HG02981 (cell line): ENCODE measurements around the gene AP1B1.

Experiments used
- ATAC-seq: cut with Tn5 transposase; IDR thresholded peaks from one replicate; pipeline ENCODE4 v1.9.1; 2021; ENCODE audit warnings: mild to moderate bottlenecking, moderate library complexity; ENCODE audit not compliant: unreplicated experiment

AP1B1 gene

GRCh38 chr22:29334148-29334547 lies 54.2 kb downstream of the AP1B1 start:
- no peak for ATAC-seq

DNA sequence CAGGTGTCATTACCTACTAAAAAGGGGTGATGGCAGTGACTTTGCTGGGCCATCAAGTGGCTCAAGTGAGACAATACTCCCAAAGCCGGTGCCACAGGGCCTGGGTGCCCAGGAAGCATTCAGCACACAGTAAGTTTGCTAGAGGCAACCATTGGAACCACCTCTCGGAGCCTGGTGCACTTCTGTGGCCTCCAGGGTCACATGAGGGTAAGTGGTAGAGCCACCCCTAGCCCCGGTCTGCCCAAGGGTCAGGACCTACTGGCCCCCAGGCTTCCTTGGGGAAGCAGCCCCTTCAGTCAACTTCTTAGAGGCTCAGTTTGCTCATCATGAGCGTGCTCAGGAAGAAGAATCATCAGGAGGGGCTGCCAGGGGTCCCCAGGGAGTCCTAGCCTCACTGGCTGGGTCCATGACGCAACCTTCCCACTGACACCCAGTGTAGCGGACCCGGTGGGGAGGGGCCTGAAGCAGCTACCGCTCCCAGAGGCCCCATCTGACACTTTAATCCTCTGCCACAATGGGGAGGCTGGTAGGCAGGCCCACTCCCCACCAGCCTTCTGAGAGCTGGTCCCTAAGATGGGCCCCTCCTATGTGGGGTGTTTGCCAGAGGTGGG lies 55.4 kb downstream of the AP1B1 start:
- no peak for ATAC-seq

DNA sequence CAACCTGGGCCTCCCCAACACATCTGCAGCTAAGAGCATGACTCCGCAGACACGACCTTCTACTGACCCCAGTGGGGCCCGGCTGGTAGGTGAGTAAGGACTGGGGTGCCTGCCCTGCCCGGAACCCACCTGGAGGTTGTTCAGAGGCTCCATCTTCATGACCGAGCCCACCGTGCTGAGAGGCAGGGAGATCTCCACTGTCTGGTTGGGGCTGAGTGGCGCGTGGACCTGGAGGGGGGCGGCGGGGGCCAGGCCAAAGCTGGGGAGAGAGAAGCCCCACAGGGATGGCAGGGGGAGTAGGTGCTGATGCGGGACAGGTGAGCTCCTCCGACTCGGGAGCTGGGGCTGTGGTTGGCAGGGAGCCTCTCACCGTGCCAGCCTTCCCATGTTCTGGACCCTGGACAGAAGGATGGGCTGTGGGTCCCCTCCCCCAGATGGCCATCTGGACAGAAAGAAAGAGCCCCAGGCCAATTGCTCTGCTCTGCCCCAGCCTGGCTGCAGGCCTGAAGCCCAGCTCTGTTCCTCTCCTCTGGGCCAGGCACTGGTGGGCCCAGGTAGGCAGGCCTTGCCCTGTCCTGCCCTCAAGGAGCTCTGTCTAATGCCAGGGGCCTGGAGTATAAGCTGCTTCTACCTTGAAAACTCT lies 56.6 kb downstream of the AP1B1 start:
- no peak for ATAC-seq

- ATAC-seq: no peak
Observed at GRCh38 chr22:29331213-29331612, 57.2 kb downstream of the AP1B1 start.

DNA sequence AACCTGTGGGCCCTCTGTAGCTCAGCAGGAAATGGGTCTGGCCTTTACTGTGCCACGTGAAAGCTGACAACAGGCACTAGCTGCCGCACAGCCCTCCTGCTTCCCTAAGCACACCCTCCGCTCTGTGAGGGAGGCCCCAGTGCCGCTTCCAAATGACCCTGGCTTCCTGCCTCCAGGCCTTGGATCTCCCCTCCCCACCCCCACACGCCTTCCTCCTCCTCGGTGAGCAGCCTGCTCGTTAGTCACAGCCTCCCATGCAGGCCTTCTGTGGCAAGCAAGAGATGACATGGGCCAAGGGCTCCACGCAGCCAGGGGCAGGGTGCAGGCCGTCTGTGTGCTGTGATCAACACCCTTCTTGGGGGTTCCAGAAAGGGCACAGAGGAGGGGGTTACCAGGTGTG lies 57.6 kb downstream of the AP1B1 start:
- ATAC-seq: no peak

DNA sequence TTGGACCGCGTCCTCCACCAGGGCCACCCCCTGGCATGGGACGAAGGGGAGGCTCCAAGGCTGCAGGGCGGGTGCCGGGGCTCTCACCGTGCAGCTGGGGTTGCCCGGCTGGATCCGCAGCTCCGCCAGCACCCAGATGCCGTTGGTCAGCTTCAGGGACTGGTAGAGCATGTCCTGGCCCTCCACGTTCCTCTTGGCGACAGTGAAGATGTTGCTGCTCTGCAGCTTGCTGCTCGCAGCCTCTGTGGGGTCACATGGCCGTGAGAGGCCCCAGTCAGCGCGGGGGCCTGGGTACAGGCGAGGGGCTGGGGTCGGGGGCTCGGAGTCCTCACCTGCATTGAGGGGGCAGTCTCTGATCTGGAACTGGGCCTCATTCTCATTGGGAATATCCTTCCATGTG lies 58.1 kb downstream of the AP1B1 start:
- no peak for ATAC-seq

- no peak for ATAC-seq
Observed at GRCh38 chr22:29329581-29329980, 58.8 kb downstream of the AP1B1 start.

DNA sequence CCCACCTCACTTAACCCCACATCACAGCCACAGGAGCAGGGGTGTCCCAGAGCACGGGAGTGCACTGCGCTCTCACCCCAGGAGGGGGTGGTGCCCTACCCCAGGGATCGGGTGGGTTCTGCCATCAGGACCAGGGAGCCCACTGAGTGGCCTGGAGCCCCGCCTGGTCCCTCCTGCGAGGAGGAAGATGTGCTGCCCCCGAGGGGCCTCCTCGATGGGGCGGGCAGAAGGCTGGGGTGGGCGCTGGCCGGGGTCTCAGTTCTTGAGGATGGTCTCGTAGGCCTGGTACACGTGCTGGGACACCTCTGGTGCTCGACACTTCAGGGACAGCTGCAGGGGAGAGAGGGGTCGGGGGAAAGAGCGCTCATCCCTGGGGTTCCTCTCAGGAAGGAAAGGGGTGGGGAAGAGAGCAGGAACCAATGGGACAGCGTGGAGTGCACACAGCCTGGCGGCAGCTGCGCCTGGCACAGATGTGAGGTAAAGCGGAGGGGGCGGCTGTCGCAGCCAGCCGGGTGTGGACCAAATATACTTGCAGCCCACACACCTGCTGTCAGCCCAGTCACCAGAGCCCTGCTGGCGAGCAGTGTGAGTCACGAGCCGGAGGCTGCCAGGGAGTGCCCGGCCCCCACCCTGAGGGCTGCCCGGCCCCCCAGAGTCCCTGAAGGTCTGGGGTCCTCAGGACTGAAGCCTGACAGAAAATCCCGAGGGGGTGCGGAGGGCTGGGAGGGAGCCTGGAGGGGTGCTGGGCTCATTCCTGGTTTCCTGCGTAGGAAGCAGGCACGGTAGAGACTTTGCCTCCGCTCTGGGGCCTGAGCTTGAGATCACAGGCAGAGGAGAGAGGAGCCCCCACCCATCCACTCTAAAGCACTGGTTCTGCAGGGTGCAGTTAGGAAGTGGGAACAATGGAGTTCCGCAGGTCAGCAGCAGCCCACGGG lies 59.5 kb downstream of the AP1B1 start:
- ATAC-seq: no peak

DNA sequence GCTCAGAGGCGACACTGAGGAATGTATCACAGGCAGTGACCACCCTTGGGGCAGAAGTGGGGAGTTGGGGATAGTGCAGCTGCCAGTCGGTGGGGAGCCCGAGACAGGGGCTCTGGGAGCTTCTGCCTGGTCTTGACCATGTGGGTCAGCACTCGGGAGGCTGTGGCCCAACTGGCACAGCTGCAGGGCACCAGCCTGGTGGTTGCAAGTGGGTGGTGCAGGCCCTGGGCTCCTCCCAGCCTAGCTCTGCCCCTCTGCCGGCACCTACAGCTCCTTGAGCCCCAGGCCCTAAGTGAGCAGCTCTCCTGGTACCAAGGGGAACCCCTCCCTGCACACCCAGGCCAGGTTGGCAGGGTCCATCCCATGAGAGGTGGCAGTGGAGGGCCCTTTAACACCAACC lies 60.3 kb downstream of the AP1B1 start:
- ATAC-seq: no peak

DNA sequence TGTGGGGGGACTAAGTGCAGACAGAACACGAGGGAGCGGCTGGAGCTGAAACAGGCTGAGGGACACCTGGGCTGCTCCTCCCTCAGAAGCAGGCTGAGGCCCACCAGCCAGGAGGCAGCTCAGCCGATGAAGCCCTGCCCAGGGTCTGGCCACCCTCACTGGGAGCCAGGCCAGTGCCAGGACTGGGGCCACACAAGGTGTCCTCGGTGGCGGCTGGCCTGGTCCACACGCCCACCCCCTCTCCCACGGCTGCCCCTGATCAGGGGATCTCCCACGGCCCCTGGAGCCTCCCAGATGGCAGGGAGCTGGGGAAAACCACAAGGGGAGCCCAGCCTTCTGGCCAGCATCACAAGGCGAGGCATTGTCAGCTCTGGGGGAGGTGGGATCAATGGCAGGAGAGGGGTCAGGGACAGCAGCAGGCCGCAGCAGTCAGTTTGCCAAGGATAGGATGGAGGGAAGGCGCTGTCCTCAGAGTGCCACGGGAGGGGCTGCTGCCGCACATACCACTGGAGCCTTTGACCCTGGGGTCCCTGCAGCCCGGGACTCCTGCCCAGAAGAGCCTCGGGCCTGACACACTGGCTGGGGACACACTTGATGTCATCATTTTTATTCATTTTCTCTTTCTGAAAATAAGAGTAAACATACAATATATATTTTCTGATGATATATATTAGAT lies 61.1 kb downstream of the AP1B1 start:
- ATAC-seq: no peak

DNA sequence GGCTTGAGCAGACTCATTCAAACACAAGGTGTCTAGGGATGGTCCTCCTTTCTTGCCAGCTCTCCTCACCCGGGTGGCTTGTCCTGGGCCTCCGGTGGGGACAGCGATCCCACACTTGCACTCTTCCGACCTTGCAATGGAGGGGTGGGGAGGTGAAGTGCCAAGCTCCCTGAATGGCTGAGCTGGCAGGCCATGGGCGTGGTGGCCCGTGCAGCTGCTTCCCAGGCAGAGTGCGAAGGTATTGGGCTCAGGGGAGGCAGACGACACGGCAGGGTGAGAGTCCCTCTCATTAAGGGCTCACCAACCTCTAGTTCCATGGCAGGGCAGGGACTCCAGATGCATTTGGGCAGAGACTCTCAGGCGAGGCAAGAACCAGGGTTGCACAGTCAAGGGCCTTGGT lies 61.9 kb downstream of the AP1B1 start:
- no peak for ATAC-seq

GRCh38 chr22:29325785-29326315 lies 62.5 kb downstream of the AP1B1 start:
- ATAC-seq: no peak

GRCh38 chr22:29325356-29325755 lies 63.0 kb downstream of the AP1B1 start:
- no peak for ATAC-seq

DNA sequence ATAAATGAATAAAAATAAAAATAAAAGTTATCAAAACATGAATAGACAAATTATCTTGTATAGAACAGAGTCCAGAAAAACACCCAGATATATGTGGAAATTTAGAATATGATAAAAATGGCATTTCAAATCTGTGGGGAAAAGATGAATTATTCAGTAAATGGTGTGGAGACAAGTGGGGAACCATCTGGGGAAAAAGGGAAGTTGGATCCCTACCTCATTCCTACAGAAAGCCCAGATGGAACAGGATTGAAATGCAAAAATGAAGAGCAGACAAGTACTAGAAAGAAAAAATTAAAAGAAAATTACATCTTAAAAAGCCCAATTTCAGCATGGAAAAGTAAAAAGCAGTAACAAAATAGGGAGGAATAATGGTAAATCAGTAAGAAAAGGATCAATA lies 64.7 kb downstream of the AP1B1 start:
- ATAC-seq: no peak

DNA sequence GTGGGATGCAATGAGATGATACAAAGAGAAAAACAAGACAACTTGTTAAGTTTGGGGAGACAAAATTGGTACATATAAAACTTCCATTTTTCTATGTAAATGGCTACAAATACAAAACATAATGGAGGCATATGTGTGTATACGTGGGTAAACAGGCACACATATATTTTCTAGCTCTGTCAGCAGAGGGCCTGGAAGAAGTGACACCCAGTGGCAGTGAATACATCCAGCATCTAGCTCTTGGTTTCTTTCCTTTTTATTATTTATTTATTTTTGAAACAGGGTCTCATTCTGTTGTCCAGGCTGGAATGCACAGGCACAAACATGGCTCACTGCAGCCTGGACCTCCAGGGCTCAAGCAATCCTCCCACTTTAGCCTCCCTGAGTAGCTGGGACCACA lies 67.8 kb downstream of the AP1B1 start:
- no peak for ATAC-seq

- no peak for ATAC-seq
Observed at GRCh38 chr22:29319072-29319471, 69.3 kb downstream of the AP1B1 start.

GRCh38 chr22:29317827-29318454 lies 70.4 kb downstream of the AP1B1 start:
- ATAC-seq: no peak

GRCh38 chr22:29316141-29316828 lies 72.1 kb downstream of the AP1B1 start:
- ATAC-seq: no peak

GRCh38 chr22:29315286-29316140 lies 72.9 kb downstream of the AP1B1 start, which contains the start of gene RASL10A:
Gene RASL10A, minus strand, starts transcription at chr22:29315697. Its CDS starts 451 bp downstream, at chr22:29315246.
- no peak for ATAC-seq
